Activated CD8-positive, alpha-beta T cell treated with anti-CD3 and anti-CD28 coated beads, Interleukin-2, amount 10 ng/mL, durations not matched to agents 7 days and 5 days (primary cell): ENCODE measurements around the gene HSD11B2. TPM values are rescaled to one million over a fixed set of nuclear protein-coding genes. Genes with fewer than 3 reads are reported as not detected.

Source experiments
- ATAC-seq: fragments of 150-1000 bp; cut with Tn5 transposase; one replicate; pipeline ENCODE4 v1.10.0; 2021; ENCODE audit warnings: moderate library complexity
- CTCF ChIA-PET: fragments of 350-600 bp; sonication (Branson Sonifier 250); formaldehyde crosslinking; loops from one replicate; lab custom pipeline; 2021; ENCODE audit warnings: antibody characterized with exemption; lab: Charles Lee
- POLR2A ChIA-PET: fragments of 350-600 bp; sonication (Branson Sonifier 250); formaldehyde crosslinking; loops from one replicate; lab custom pipeline; 2021; ENCODE audit warnings: antibody characterized with exemption; lab: Charles Lee
- DNase-seq: peaks from one replicate; pipeline ENCODE4 v3.0.0-alpha.2; 2020
- H3K27ac Mint-ChIP-seq: one replicate; pipeline ENCODE4 v1.8.0; 2021; ENCODE audit warnings: mild to moderate bottlenecking, mixed read lengths
- H3K27me3 Mint-ChIP-seq: one replicate; pipeline ENCODE4 v1.8.0; 2021; ENCODE audit warnings: low read depth, mixed read lengths
- H3K36me3 Mint-ChIP-seq: one replicate; pipeline ENCODE4 v1.8.0; 2021; ENCODE audit warnings: low read depth, mixed read lengths
- H3K4me1 Mint-ChIP-seq: one replicate; pipeline ENCODE4 v1.8.0; 2021; ENCODE audit warnings: low read depth, mixed read lengths
- H3K4me3 Mint-ChIP-seq: one replicate; pipeline ENCODE4 v1.8.0; 2021; ENCODE audit warnings: mild to moderate bottlenecking, mixed read lengths
- H3K9me3 Mint-ChIP-seq: one replicate; pipeline ENCODE4 v1.8.0; 2022; ENCODE audit warnings: mixed read lengths; ENCODE audit not compliant: insufficient read depth
- total RNA-seq, 2 experiments: library from RNA; stranded (reverse); gene quantifications; one replicate each; pipeline ENCODE4 v1.2.3, GENCODE V29; 2021

HSD11B2 gene
- total RNA-seq, 2 experiments from 2014 or later, result not detected

GRCh38 chr16:67442581-67443255, 11.8 kb downstream of the HSD11B2 start:
- POLR2A ChIA-PET, result no interaction called here
- no peak for DNase-seq
- CTCF ChIA-PET, result interaction anchor here (1.1 to 3.0 kb wide), 2 partner anchors 15 to 28 kb away, joined by 3 to 22 read pairs; no protein-coding TSS in a partner anchor
- Mint-ChIP-seq H3K9me3 (no peaks in the 10 kb centered on the region), H3K27ac (no peak overlapping the region), H3K27me3 (no peaks in the 10 kb centered on the region), H3K36me3 (peaks cover 7% of the 10 kb centered on the region), H3K4me1 (peaks cover 7% of the 10 kb centered on the region), H3K4me3 (no peak overlapping the region)
- ATAC-seq, result no peak

GRCh38 chr16:67443265-67443664, 12.3 kb downstream of the HSD11B2 start:
- DNase-seq, result no peak

GRCh38 chr16:67444259-67445125, 13.6 kb downstream of the HSD11B2 start:
- Mint-ChIP-seq H3K4me1 (peaks cover 10% of the 10 kb centered on the region), H3K9me3 (no peaks in the 10 kb centered on the region), H3K4me3 (no peak overlapping the region), H3K27me3 (no peaks in the 10 kb centered on the region), H3K36me3 (peaks cover 2% of the 10 kb centered on the region), H3K27ac (peak overlapping the region; percentile 69)
- CTCF ChIA-PET, result interaction anchor here (1.0 to 3.0 kb wide), 4 partner anchors 17 to 69 kb away, joined by 3 to 22 read pairs (median 3); no protein-coding TSS in a partner anchor
- DNase-seq (no peak), ATAC-seq (no peak)
- POLR2A ChIA-PET, result no interaction called here

More at GRCh38 chr16:67443265-67443664, 12.3 kb downstream of the HSD11B2 start:
- Mint-ChIP-seq H3K36me3 (peaks cover 4% of the 10 kb centered on the region), H3K9me3 (no peaks in the 10 kb centered on the region), H3K27me3 (no peaks in the 10 kb centered on the region), H3K4me1 (peaks cover 10% of the 10 kb centered on the region), H3K4me3 (no peak overlapping the region), H3K27ac (peak overlapping the region; percentile 34)
- POLR2A ChIA-PET, result no interaction called here
- CTCF ChIA-PET, result interaction anchor here (1.1 to 3.0 kb wide), 2 partner anchors 15 to 29 kb away, joined by 3 to 22 read pairs; no protein-coding TSS in a partner anchor
- no peak for ATAC-seq

DNA sequence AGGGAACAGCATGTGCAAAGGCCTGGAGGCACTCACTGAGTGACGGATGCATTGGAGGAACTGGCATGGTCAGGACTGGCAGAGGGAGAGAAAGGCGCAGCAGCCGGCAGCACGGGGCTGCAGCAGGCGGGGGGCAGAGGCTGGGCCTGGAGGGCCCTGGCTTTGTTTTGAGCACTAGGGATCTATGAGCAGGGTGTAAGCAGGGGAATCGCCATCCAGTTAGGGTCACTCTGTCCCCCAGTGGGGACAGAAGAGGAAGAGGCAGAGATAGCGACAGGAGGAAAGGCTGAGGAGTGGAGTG, 14.2 kb downstream of the HSD11B2 start:
- peaks cover 2% of the 10 kb centered on the region for H3K36me3 Mint-ChIP-seq
- no peaks in the 10 kb centered on the region for H3K9me3 Mint-ChIP-seq
- ChIA-PET CTCF (interaction anchor here (1.1 to 4.8 kb wide), 3 partner anchors 9 to 17 kb away, joined by 3 to 52 read pairs (median 4); no protein-coding TSS in a partner anchor), POLR2A (no interaction called here)
- H3K27ac Mint-ChIP-seq, result no peak overlapping the region
- H3K4me3 Mint-ChIP-seq, result no peak overlapping the region
- no peaks in the 10 kb centered on the region for H3K27me3 Mint-ChIP-seq
- peaks cover 10% of the 10 kb centered on the region for H3K4me1 Mint-ChIP-seq
- DNase-seq (no peak), ATAC-seq (no peak)

GRCh38 chr16:67445441-67445912, 14.6 kb downstream of the HSD11B2 start:
- Mint-ChIP-seq H3K36me3 (peaks cover 2% of the 10 kb centered on the region), H3K9me3 (no peaks in the 10 kb centered on the region), H3K27me3 (no peaks in the 10 kb centered on the region), H3K4me3 (no peak overlapping the region), H3K27ac (no peak overlapping the region), H3K4me1 (peaks cover 10% of the 10 kb centered on the region)
- ATAC-seq, result no peak
- ChIA-PET POLR2A (no interaction called here), CTCF (interaction anchor here (1.0 to 4.8 kb wide), 5 partner anchors 9 to 46 kb away, joined by 3 to 52 read pairs (median 4); no protein-coding TSS in a partner anchor)
- DNase-seq, result no peak

DNA sequence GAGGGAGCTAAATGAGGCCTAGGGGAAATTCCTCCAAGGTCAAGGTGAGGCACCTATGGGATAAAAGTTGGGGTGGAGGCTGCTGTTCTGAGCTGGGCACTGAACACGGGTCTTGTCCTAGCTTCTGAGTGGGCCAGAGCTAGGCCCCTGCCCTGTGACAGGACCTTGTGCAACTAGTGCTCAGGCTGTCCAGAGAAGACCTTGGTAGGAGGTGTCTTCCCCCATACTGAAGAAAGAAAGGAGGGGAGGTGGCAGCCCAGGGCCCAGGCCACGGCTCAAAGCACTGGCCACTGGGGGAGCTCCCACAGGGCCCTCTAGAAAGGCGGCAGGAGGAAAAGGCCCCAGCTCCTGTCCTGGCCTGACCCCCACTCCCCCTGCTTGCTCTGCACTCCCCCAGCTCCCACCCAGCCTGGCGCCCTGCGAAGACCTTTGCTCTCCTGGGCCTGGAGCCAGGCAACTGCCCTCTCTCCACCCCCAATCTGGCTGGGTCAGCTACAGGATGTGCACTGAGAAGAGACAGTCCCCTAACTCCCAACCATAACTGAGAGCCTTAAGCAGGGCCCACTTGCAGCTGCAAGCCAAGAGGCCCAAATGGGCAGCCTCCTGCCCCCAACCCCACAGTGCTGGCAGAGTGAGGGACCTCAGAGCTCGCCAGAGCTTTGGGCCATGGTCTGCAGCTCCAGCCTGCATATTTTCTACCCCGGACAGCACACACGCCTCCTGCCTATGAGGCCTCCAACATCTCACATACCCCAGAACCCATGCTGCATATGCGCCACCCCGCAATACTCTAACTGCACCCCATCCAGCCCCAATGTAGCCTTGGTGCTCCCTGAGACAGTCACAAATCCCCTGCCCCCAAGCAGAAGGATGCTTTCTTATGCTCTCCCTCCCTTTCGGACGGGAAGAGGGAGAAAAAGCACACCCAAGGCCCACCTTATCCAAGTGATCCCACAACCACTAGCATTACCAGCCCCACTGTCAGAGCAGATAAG, 15.3 kb downstream of the HSD11B2 start:
- ATAC-seq (no peak), DNase-seq (no peak)
- Mint-ChIP-seq H3K9me3 (no peaks in the 10 kb centered on the region), H3K4me1 (peaks cover 10% of the 10 kb centered on the region), H3K36me3 (peaks cover 2% of the 10 kb centered on the region), H3K4me3 (no peak overlapping the region), H3K27ac (peak overlapping the region; percentile 20), H3K27me3 (no peaks in the 10 kb centered on the region)
- ChIA-PET POLR2A (no interaction called here), CTCF (interaction anchor here (0.6 to 4.8 kb wide), 6 partner anchors 10 to 162 kb away, joined by 3 to 52 read pairs (median 4); no protein-coding TSS in a partner anchor)

DNA sequence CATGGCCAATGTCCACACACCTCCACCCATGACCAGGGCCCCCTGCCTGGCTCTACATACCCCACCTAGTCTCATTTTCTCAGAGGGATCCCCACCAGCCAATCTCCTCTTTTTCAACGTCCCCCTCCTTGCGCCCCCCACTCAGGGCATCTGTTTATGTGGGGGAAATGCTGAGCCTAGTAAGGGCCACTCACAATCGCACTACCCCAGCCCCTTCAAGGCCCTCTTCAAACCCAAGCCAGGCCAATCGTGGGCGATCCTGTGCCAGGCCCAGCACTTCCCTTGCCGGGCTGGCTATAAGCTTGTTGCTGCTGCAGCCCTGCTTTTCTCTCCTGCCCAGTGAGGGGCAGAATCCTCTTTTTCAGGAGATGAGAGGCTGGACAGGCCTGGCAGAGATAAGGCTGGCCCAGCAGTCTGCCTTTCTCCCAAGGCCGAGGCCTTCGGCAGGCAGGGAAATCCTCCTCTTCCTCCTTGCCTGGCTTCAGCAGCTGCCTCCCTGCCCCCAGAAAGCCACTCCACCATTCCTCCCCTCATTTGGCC, 16.1 kb downstream of the HSD11B2 start:
- H3K4me1 Mint-ChIP-seq, result peaks cover 10% of the 10 kb centered on the region
- ChIA-PET CTCF (interaction anchor here (0.8 to 4.8 kb wide), 14 partner anchors 9 to 162 kb away, joined by 3 to 52 read pairs (median 5); partner anchors contain the start of genes ATP6V0D1 and HSD11B2), POLR2A (interaction anchor here (0.6 kb wide), 1 partner anchor 10 kb away, joined by 3 read pairs; no protein-coding TSS in a partner anchor)
- no peaks in the 10 kb centered on the region for H3K27me3 Mint-ChIP-seq
- ATAC-seq (no peak), DNase-seq (no peak)
- H3K9me3 Mint-ChIP-seq, result no peaks in the 10 kb centered on the region
- no peak overlapping the region for H3K27ac Mint-ChIP-seq
- no peak overlapping the region for H3K4me3 Mint-ChIP-seq
- peaks cover 2% of the 10 kb centered on the region for H3K36me3 Mint-ChIP-seq

GRCh38 chr16:67447508-67448076, 16.7 kb downstream of the HSD11B2 start:
- H3K27ac Mint-ChIP-seq, result no peak overlapping the region
- DNase-seq, result peak; percentile 82
- peak; percentile 92 for ATAC-seq
- H3K4me1 Mint-ChIP-seq, result peaks cover 10% of the 10 kb centered on the region
- no peaks in the 10 kb centered on the region for H3K27me3 Mint-ChIP-seq
- H3K4me3 Mint-ChIP-seq, result no peak overlapping the region
- POLR2A ChIA-PET, result interaction anchor here (0.6 kb wide), 1 partner anchor 9 kb away, joined by 3 read pairs; no protein-coding TSS in a partner anchor
- H3K9me3 Mint-ChIP-seq, result no peaks in the 10 kb centered on the region
- CTCF ChIA-PET, result interaction anchor here (0.7 to 4.8 kb wide), 17 partner anchors 9 to 187 kb away, joined by 3 to 52 read pairs (median 4); partner anchors contain the start of genes ATP6V0D1 and HSD11B2
- peaks cover 2% of the 10 kb centered on the region for H3K36me3 Mint-ChIP-seq

GRCh38 chr16:67448580-67448979, 17.7 kb downstream of the HSD11B2 start:
- ChIA-PET POLR2A (no interaction called here), CTCF (interaction anchor here (1.1 to 4.8 kb wide), 8 partner anchors 10 to 188 kb away, joined by 3 to 52 read pairs (median 4); partner anchors contain the start of gene HSD11B2)
- Mint-ChIP-seq H3K9me3 (no peaks in the 10 kb centered on the region), H3K27me3 (no peaks in the 10 kb centered on the region), H3K4me3 (no peak overlapping the region), H3K27ac (no peak overlapping the region), H3K36me3 (peaks cover 2% of the 10 kb centered on the region), H3K4me1 (peaks cover 10% of the 10 kb centered on the region)
- ATAC-seq (no peak), DNase-seq (no peak)

GRCh38 chr16:67449336-67449735, 18.4 kb downstream of the HSD11B2 start:
- Mint-ChIP-seq H3K36me3 (peaks cover 2% of the 10 kb centered on the region), H3K4me1 (peaks cover 10% of the 10 kb centered on the region), H3K9me3 (no peaks in the 10 kb centered on the region), H3K27me3 (no peaks in the 10 kb centered on the region), H3K4me3 (no peak overlapping the region), H3K27ac (no peak overlapping the region)
- POLR2A ChIA-PET, result no interaction called here
- ATAC-seq (no peak), DNase-seq (no peak)
- CTCF ChIA-PET, result interaction anchor here (0.9 to 4.8 kb wide), 4 partner anchors 8 to 189 kb away, joined by 3 to 52 read pairs (median 4); no protein-coding TSS in a partner anchor
